GM12878 (cell line): Measurements from ENCODE around the gene ADAP1.
"Not testable (repeated sequence)": the region's sequence is repeated elsewhere in the genome, so short reads cannot be mapped to it uniquely, and the experiment has no call there.

Experiments
- ATF7 ChIP-seq: fragments of 450-650 bp; IDR thresholded peaks from 2 replicates; pipeline ENCODE4 v1.6.1; 2016; ENCODE audit warnings: low read depth, mild to moderate bottlenecking
- DPF2 ChIP-seq: fragments of 450-650 bp; IDR thresholded peaks from 2 replicates; pipeline ENCODE4 v1.6.1; 2017; ENCODE audit warnings: mild to moderate bottlenecking
- EGR1 ChIP-seq, 2 experiments: IDR thresholded peaks; 1 replicate in 1 of 2; 2 replicates in 1 of 2; pipeline ENCODE4 v1.6.1; 2011 to 2012; ENCODE audit warnings: low read depth in 2 of 2, low read length in 2 of 2, borderline replicate concordance in 1 of 2, mild to moderate bottlenecking in 1 of 2, moderate library complexity in 1 of 2
- EP300 ChIP-seq, 2 experiments: fragments of 150-350 bp in 1 of 2; IDR thresholded peaks; 2 replicates each; pipeline ENCODE4 v1.6.1; 2011 to 2012; ENCODE audit warnings: low read depth in 2 of 2, low read length in 2 of 2, borderline replicate concordance in 1 of 2, improper control_type of control experiment in 1 of 2, inconsistent platforms in 1 of 2; ENCODE audit not compliant: control insufficient read depth in 1 of 2
- EZH2 ChIP-seq: IDR thresholded peaks from 2 replicates; pipeline ENCODE4 v1.6.1; 2012; ENCODE audit warnings: low read depth, mild to moderate bottlenecking, control low read depth, inconsistent platforms, low read length, borderline replicate concordance; ENCODE audit not compliant: control insufficient read depth
- RELA ChIP-seq: fragments of 450-650 bp; IDR thresholded peaks from 2 replicates; pipeline ENCODE4 v1.8.0; 2014; ENCODE audit warnings: borderline replicate concordance; ENCODE audit not compliant: partially characterized antibody
- YY1 ChIP-seq: IDR thresholded peaks from 2 replicates; pipeline ENCODE4 v1.6.1; 2011; ENCODE audit warnings: low read depth, mild to moderate bottlenecking, low read length
- ZNF384 ChIP-seq: IDR thresholded peaks from 2 replicates; pipeline ENCODE4 v1.6.1; 2012; ENCODE audit warnings: low read depth, mild to moderate bottlenecking, low read length, improper control_type of control experiment, borderline replicate concordance
- ZNF622 ChIP-seq: fragments of 450-650 bp; IDR thresholded peaks from 2 replicates; pipeline ENCODE4 v1.6.1; 2017; ENCODE audit warnings: mild to moderate bottlenecking, inconsistent platforms
- TF ChIP-seq, protein P1 (sequence below), 3 experiments: IDR thresholded peaks in 2 of 3; conservative IDR thresholded peaks in 1 of 3; 2 replicates each; pipeline ENCODE4 v1.5.1; 2011; ENCODE audit warnings: low read depth in 3 of 3, low read length in 3 of 3, mild to moderate bottlenecking in 3 of 3, control low read depth in 2 of 3, moderate library complexity in 2 of 3, inconsistent platforms in 1 of 3, mixed read lengths in 1 of 3; ENCODE audit not compliant: control insufficient read depth in 2 of 3, insufficient read depth in 1 of 3; ENCODE audit errors: extremely low read depth in 1 of 3
- TF ChIP-seq, protein P2 (sequence below): IDR thresholded peaks from 2 replicates; pipeline ENCODE4 v1.6.1; 2012; ENCODE audit warnings: low read depth, low read length, improper control_type of control experiment

DNA sequence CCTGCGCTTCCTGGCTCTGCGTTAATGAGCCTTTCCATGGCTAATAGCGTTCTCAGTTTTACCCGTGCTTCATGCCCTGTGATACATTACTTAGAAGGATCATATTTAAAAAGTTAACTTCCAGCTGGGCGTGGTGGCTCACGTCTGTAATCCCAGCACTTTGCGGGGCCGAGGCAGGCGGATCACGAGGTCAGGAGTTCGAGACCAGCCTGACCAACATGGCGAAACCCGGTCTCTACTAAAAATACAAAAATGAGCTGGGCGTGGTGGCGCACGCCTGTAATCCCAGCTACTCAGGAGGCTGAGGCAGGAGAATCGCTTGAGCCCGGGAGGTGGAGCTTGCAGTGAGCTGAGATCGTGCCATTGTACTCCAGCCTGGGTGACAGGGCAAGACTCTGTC, 81.8 kb downstream of the ADAP1 start:
- TF ChIP-seq, protein P1, sequence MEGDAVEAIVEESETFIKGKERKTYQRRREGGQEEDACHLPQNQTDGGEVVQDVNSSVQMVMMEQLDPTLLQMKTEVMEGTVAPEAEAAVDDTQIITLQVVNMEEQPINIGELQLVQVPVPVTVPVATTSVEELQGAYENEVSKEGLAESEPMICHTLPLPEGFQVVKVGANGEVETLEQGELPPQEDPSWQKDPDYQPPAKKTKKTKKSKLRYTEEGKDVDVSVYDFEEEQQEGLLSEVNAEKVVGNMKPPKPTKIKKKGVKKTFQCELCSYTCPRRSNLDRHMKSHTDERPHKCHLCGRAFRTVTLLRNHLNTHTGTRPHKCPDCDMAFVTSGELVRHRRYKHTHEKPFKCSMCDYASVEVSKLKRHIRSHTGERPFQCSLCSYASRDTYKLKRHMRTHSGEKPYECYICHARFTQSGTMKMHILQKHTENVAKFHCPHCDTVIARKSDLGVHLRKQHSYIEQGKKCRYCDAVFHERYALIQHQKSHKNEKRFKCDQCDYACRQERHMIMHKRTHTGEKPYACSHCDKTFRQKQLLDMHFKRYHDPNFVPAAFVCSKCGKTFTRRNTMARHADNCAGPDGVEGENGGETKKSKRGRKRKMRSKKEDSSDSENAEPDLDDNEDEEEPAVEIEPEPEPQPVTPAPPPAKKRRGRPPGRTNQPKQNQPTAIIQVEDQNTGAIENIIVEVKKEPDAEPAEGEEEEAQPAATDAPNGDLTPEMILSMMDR (IDR thresholded peaks at IDR 0.05 in 2 of 3, conservative IDR thresholded peaks at IDR 0.05 in 1 of 3; ENCODE audit: control insufficient read depth in 2 of 3, extremely low read depth in 1 of 3, insufficient read depth in 1 of 3, low read depth in 3 of 3, low read length in 3 of 3): not testable (repeated sequence)
- not testable (repeated sequence) for TF ChIP-seq EZH2; EGR1 (IDR thresholded peaks at IDR 0.05; ENCODE audit: borderline replicate concordance in 1 of 2, low read depth in 2 of 2, low read length in 2 of 2); RELA; YY1; ATF7; EP300 (IDR thresholded peaks at IDR 0.05; ENCODE audit: borderline replicate concordance in 1 of 2, control insufficient read depth in 1 of 2, low read depth in 2 of 2, low read length in 2 of 2); ZNF622; ZNF384; DPF2
- TF ChIP-seq, protein P2, sequence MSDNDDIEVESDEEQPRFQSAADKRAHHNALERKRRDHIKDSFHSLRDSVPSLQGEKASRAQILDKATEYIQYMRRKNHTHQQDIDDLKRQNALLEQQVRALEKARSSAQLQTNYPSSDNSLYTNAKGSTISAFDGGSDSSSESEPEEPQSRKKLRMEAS: not testable (repeated sequence)
